GM18951 (cell line): ENCODE measurements around the gene IQCE.
"Not testable (repeated sequence)": the region's sequence is repeated elsewhere in the genome, so short reads cannot be mapped to it uniquely, and the experiment has no call there.

Source experiments
- POLR2A ChIP-seq: IDR thresholded peaks from 4 replicates; pipeline ENCODE4 v1.6.1; 2011; ENCODE audit warnings: mild to moderate bottlenecking; ENCODE audit not compliant: insufficient read length, insufficient read depth; ENCODE audit errors: extremely low read depth
- in situ Hi-C: fragments of 300-500 bp; cut with MboI; formaldehyde crosslinking; loops from one replicate; pipeline ENCODE4 v1.12.0; 2022; ENCODE audit warnings: low sequenced_read_pairs, mixed read lengths, inconsistent platforms; ENCODE audit not compliant: unreplicated experiment

IQCE gene

GRCh38 chr7:2585446-2585845, 26.7 kb downstream of the IQCE start:
- no peak for TF ChIP-seq POLR2A
- in situ Hi-C loops = no loop called here

- in situ Hi-C loops = no loop called here
- TF ChIP-seq POLR2A = no peak
Measured at GRCh38 chr7:2586326-2587020, 27.7 kb downstream of the IQCE start.

- in situ Hi-C loops = no loop called here
- TF ChIP-seq POLR2A = no peak
Measured at GRCh38 chr7:2587134-2587533, 28.4 kb downstream of the IQCE start.

GRCh38 chr7:2587778-2588177, 29.0 kb downstream of the IQCE start:
- no peak for TF ChIP-seq POLR2A
- in situ Hi-C loops = no loop called here

- in situ Hi-C loops = no loop called here
- no peak for TF ChIP-seq POLR2A
Measured at GRCh38 chr7:2589341-2589740, 30.6 kb downstream of the IQCE start.

- in situ Hi-C loops = not testable (repeated sequence)
Measured at GRCh38 chr7:2589941-2590340, 31.2 kb downstream of the IQCE start.

- in situ Hi-C loops = no loop called here
- TF ChIP-seq POLR2A = no peak
Measured at GRCh38 chr7:2592375-2592865, 33.6 kb downstream of the IQCE start.

GRCh38 chr7:2593036-2593727, 34.4 kb downstream of the IQCE start:
- in situ Hi-C loops = no loop called here
- no peak for TF ChIP-seq POLR2A

GRCh38 chr7:2594599-2594998, 35.8 kb downstream of the IQCE start:
- TF ChIP-seq POLR2A = no peak
- in situ Hi-C loops = no loop called here

GRCh38 chr7:2595258-2595860, 36.6 kb downstream of the IQCE start:
- in situ Hi-C loops = no loop called here
- no peak for TF ChIP-seq POLR2A

GRCh38 chr7:2596464-2597272, 37.9 kb downstream of the IQCE start:
- in situ Hi-C loops = no loop called here
- TF ChIP-seq POLR2A = no peak

- in situ Hi-C loops = no loop called here
- no peak for TF ChIP-seq POLR2A
Measured at GRCh38 chr7:2597273-2597640, 38.5 kb downstream of the IQCE start.

- in situ Hi-C loops = no loop called here
Measured at GRCh38 chr7:2598154-2598823, 39.5 kb downstream of the IQCE start.

More at GRCh38 chr7:2598154-2598823, 39.5 kb downstream of the IQCE start:
- TF ChIP-seq POLR2A = no peak
